Spleen (tissue), 7 donors: ENCODE data around the gene RHBDD1.

Experiments used
- POLR2A ChIP-seq, 3 donors: fragments of 450-650 bp; IDR thresholded peaks; one replicate each; pipeline ENCODE4 v1.5.1; 2017; ENCODE audit warnings: antibody characterized with exemption in 3 of 3, mild to moderate bottlenecking in 1 of 3
- POLR2AphosphoS5 ChIP-seq, 3 donors: sonication (generic); formaldehyde crosslinking; IDR thresholded peaks; one replicate each; pipeline ENCODE4 v1.5.1; 2017; ENCODE audit warnings: antibody characterized with exemption in 3 of 3
- TF ChIP-seq, protein P1 (sequence below), 11 experiments: fragments of 200-600 bp in 7 of 11; fragments of 450-650 bp in 4 of 11; sonication (generic) in 4 of 11; IDR thresholded peaks in 8 of 11; conservative IDR thresholded peaks in 3 of 11; 1 replicate in 7 of 11; 2 replicates in 4 of 11; pipeline versions ENCODE4 v1.4.0 to v1.8.0; 2016 to 2021; ENCODE audit warnings: antibody characterized with exemption in 11 of 11, inconsistent platforms in 4 of 11, mild to moderate bottlenecking in 1 of 11
- donor health status: DM: no; HTN: no; CAD: no; lungs with moderate emphysema.
- donor health status: DM: no; HTN: no; CAD: no.
- donor health status: DM: no; HTN: no; CAD: no.

DNA sequence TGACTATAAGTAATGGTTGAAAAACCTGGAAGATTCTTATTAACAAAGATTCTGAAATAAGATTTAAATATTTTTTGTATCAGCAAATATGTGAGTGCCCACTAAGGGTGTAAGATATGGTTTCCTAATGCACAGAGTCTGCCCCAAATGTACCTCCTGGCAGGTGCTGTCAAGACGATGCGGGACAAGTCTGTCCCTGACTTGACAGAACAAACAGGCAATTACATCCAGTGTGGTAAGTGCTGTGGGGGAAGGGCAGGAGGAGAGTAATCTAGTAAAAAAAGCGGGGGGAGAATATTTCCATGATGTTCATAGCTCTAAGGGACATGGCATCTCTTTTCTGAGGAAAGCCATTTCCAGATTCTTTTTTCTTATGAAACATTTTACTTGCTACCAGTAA lies 200.7 kb downstream of the RHBDD1 start:
- TF ChIP-seq, protein P1, sequence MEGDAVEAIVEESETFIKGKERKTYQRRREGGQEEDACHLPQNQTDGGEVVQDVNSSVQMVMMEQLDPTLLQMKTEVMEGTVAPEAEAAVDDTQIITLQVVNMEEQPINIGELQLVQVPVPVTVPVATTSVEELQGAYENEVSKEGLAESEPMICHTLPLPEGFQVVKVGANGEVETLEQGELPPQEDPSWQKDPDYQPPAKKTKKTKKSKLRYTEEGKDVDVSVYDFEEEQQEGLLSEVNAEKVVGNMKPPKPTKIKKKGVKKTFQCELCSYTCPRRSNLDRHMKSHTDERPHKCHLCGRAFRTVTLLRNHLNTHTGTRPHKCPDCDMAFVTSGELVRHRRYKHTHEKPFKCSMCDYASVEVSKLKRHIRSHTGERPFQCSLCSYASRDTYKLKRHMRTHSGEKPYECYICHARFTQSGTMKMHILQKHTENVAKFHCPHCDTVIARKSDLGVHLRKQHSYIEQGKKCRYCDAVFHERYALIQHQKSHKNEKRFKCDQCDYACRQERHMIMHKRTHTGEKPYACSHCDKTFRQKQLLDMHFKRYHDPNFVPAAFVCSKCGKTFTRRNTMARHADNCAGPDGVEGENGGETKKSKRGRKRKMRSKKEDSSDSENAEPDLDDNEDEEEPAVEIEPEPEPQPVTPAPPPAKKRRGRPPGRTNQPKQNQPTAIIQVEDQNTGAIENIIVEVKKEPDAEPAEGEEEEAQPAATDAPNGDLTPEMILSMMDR (IDR thresholded peaks at IDR 0.05 in 8 of 11, conservative IDR thresholded peaks at IDR 0.05 in 3 of 11): no peak
- TF ChIP-seq POLR2AphosphoS5 (IDR thresholded peaks at IDR 0.05): no peak
- TF ChIP-seq POLR2A (IDR thresholded peaks at IDR 0.05): no peak
